Small intestine (tissue), 7 donors: ENCODE measurements around the gene RBM23. TPM values are rescaled to one million over a fixed set of nuclear protein-coding genes. Genes with fewer than 3 reads are reported as not detected.
A peak's percentile ranks its signal among the peaks of the same experiment; 100 is the strongest.

Source experiments
- DNase-seq, 2 donors: peaks; one replicate each; pipeline versions ENCODE4 v3.0.0 to v3.0.0-alpha.2; 2013
- FAIRE-seq: peaks from 2 replicates; lab custom pipeline; 2012; peaks lifted over from hg19 to GRCh38; lab: Jason Lieb, UNC
- H3K27ac ChIP-seq, 3 donors: one replicate each; pipeline ENCODE4 v1.5.1; 2013; ENCODE audit warnings: low read length in 2 of 3, mild to moderate bottlenecking in 2 of 3, control low read depth in 1 of 3, inconsistent platforms in 1 of 3, low read depth in 1 of 3, moderate library complexity in 1 of 3
- H3K27me3 ChIP-seq, 3 donors: one replicate each; pipeline ENCODE4 v1.6.1; 2013; ENCODE audit warnings: low read length in 3 of 3, inconsistent platforms in 1 of 3; ENCODE audit not compliant: control insufficient read depth in 3 of 3, insufficient read depth in 3 of 3
- H3K36me3 ChIP-seq, 3 donors: one replicate each; pipeline ENCODE4 v1.6.1; 2013; ENCODE audit warnings: low read length in 3 of 3, inconsistent platforms in 1 of 3, low read depth in 1 of 3, mild to moderate bottlenecking in 1 of 3, moderate library complexity in 1 of 3; ENCODE audit not compliant: control insufficient read depth in 3 of 3, insufficient read depth in 2 of 3
- H3K4me1 ChIP-seq, 3 donors: one replicate each; pipeline ENCODE4 v1.6.1; 2013; ENCODE audit warnings: low read length in 2 of 3, inconsistent platforms in 1 of 3, low read depth in 1 of 3, mild to moderate bottlenecking in 1 of 3, moderate library complexity in 1 of 3; ENCODE audit not compliant: control insufficient read depth in 3 of 3, insufficient read depth in 2 of 3
- H3K4me3 ChIP-seq, 3 donors: one replicate each; pipeline ENCODE4 v1.5.1; 2013; ENCODE audit warnings: low read length in 3 of 3, control low read depth in 1 of 3, inconsistent platforms in 1 of 3, low read depth in 1 of 3, mild to moderate bottlenecking in 1 of 3, moderate library complexity in 1 of 3
- H3K9me3 ChIP-seq, 2 donors: one replicate each; pipeline ENCODE4 v1.6.1; 2013; ENCODE audit warnings: low read depth in 1 of 2, low read length in 1 of 2; ENCODE audit not compliant: control insufficient read depth in 2 of 2, insufficient read depth in 1 of 2
- WGBS, 3 donors: extraction: QIAGEN DNeasy Blood & Tissue Kit; methylation state at CpG; one replicate each; pipeline ENCODE4 v1.1.7; 2013; 5-methylcytosine and 5-hydroxymethylcytosine counted together
- polyA plus RNA-seq, 4 donors: library from polyadenylated mRNA; stranded (reverse) in 3 of 4; unstranded in 1 of 4; fragments of 200-250 nt in 3 of 4; fragments of 120-200 nt in 1 of 4; gene quantifications; one replicate each; pipeline versions ENCODE4 v1.2.1 to v1.2.3, GENCODE V29; 2013
- donor health status: healthy with polysubstance abuse.
- donor health status: control.
- donor health status: control.
- donor health status: Bipolar disorder and iron deficiency.
- donor health status: healthy.

RBM23 gene
- polyA plus RNA-seq, 4 donors, result 35.8 to 77.8 (median 39.1) TPM

DNA sequence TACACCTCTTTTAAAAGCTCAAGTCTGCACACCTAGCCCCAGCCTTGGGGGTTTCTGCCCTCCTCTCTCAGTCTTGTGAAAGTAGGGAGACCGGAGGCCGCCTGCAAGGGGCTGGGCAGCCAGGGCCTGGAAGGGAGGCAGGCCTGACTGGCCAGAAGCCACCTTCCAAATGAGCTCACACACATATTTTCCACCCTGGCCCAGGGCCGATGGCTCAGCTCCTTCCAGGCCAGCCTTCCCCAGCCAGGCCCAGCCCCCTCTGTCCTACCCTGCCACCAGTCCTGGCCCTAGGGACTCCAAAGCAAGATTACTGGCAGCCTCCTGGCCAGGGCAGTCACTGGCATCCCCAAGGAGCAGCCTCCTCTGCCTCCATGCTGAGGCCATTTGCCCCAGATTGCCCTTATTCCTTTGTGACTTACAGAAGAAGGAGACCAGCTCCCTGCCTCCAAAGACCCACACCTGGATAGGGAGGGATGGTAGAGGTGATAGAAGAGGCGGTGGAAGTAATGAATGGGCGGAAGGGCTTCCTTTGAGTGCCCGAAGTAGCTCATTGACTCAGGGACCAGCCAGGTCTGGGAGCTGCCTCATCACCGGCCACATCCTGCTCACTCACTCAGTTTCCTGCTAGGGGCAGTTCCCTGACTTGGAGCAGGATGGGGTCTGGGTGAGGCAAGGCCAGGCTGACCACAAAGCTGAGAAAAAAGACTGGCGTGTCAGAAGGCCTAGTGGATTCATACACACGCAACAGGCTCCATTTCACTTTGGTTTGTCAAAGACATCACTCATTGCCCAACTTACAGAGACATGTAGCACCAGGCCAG, 67.8 kb downstream of the RBM23 start:
- peak in 1 of 2 donors; percentile 36 for DNase-seq
- Histone ChIP-seq H3K36me3 (peaks cover 0 to 26% (median 3%) of the 10 kb centered on the region in 3 donors), H3K9me3 (no peaks in the 10 kb centered on the region), H3K4me3 (no peak overlapping the region), H3K27ac (peak overlapping the region; percentile 37 to 100 (median 94)), H3K4me1 (peaks cover 0 to 57% (median 6%) of the 10 kb centered on the region in 3 donors), H3K27me3 (no peaks in the 10 kb centered on the region)
- FAIRE-seq, result no peak
- 64 to 81% (median 75%) methylated on average over 9 of the region's 9 CpGs for WGBS, 3 donors

DNA sequence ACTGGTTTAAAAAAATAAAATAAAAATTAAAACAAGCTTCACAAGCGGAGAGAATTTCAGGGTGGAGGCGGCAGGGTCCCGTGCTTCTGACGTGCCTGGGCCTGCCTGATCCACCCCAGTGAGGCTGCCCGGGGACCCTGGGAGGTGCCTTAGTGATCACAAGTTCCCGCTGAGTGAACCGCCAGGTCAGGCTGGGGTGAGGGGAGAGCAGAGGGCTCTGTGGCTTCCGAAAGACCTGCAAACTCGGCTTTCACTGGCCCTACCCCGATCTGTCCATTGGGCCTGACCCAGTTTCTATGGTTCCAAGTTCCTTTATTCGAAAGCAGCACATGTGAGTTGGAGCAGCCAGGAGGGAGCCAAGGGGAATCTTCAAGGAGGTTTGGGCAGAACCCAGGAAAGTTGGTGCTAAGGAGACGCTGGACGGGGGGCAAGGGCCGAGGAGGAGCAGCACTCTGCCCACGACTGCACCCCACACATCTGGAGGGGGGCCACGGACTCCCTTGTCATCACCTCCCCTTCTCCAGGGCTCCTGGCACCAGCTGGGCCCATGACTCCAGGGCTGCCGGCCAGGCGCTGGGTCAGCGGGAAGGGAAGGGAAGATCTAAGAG, 69.6 kb downstream of the RBM23 start:
- Histone ChIP-seq H3K27me3 (no peaks in the 10 kb centered on the region), H3K4me3 (no peak overlapping the region), H3K27ac (peak overlapping the region in 2 of 3 donors; percentile 70 to 81), H3K36me3 (peaks cover 0 to 44% (median 6%) of the 10 kb centered on the region in 3 donors), H3K9me3 (no peaks in the 10 kb centered on the region), H3K4me1 (peaks cover 0 to 50% (median 3%) of the 10 kb centered on the region in 3 donors)
- FAIRE-seq (no peak), DNase-seq (no peak)
- WGBS, 3 donors, result 56 to 85% (median 84%) methylated on average over 19 of the region's 19 CpGs

DNA sequence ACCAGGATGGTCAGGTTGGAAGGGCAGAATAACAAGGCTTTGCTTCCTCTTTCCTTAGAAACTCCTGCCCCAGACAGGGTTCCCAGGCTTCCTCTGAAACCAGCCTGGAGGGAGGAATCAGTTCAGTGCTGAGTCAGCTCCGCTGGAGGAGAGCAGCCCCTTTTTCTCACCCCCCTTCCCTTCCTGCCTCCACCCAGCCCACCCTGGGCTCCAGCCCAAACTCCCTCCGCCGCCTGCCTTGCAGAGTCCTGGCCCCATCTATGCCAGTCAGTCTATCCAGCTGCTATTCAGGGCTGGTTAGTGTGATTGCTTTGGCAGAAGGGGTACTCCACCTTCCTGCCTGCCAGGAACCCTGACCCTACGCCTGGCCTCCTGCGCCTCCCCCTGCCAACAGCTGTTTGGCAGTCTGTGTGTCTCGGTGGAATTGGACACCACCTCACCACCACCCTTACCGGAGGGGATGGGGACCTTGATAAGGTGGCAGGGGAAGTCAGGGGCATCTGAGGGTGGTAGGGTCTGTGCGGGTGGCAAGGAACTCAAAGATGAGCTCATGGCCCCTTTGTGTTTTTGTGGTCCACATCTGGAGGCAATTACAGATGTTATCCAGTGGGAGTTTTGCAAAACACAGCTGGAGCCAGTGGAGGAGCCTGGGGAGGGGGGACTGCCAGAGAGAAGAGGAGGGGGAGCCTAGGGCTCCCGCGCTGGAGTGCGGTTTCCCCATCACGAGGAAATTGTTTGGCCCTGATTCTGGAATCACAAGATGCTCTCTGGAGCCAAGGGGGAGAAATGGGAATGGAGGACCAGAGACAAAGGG, 70.4 kb downstream of the RBM23 start:
- Histone ChIP-seq H3K9me3 (no peaks in the 10 kb centered on the region), H3K27me3 (no peaks in the 10 kb centered on the region), H3K4me1 (peaks cover 0 to 46% (median 3%) of the 10 kb centered on the region in 3 donors), H3K4me3 (no peak overlapping the region), H3K36me3 (peaks cover 0 to 52% (median 6%) of the 10 kb centered on the region in 3 donors), H3K27ac (peak overlapping the region in 2 of 3 donors; percentile 70 to 81)
- FAIRE-seq, result no peak
- no peak for DNase-seq
- 32 to 65% (median 53%) methylated on average over 12 of the region's 12 CpGs for WGBS, 3 donors

DNA sequence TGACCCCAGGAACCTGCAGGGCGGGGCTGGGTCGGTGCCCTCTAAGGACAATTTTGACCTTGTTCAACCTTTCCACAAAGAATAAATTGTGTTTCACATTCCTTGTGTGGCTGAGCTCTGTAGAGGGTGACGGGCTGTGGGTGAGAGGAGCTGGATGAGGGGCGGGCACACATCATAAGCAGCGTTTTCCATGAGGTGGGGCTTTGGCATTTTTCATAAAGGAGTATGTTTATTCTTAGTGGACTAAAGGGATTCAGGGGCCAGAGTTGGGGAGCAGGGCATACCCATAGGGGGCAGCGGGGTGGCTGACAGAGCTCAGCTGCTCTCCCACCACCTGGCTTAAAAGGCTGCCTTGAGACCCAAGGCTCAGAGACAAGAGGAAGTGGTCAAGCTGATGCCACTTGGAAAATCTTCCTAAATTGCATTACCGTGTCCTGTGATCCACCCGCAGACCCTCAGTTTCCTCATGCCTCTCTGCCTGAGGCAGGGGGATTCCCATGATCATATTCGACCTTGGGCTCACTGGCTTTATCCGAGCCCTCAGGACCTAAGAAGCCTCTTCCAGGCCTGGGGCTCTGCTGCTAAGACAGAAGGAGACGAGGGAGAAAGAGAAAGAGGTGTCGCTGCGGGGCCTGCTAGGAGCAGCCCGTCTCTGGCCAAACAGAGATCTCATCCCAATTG, 71.1 kb downstream of the RBM23 start:
- no peak overlapping the region for H3K4me3 ChIP-seq
- H3K9me3 ChIP-seq, result no peaks in the 10 kb centered on the region
- no peaks in the 10 kb centered on the region for H3K27me3 ChIP-seq
- 53 to 70% (median 63%) methylated on average over 14 of the region's 14 CpGs for whole genome bisulfite sequencing, 3 donors
- DNase-seq (no peak), FAIRE-seq (no peak)
- peak overlapping the region in 2 of 3 donors; percentile 70 to 81 for H3K27ac ChIP-seq
- H3K36me3 ChIP-seq, result peaks cover 4 to 59% (median 8%) of the 10 kb centered on the region in 3 donors
- H3K4me1 ChIP-seq, result peaks cover 0 to 40% (median 3%) of the 10 kb centered on the region in 3 donors

DNA sequence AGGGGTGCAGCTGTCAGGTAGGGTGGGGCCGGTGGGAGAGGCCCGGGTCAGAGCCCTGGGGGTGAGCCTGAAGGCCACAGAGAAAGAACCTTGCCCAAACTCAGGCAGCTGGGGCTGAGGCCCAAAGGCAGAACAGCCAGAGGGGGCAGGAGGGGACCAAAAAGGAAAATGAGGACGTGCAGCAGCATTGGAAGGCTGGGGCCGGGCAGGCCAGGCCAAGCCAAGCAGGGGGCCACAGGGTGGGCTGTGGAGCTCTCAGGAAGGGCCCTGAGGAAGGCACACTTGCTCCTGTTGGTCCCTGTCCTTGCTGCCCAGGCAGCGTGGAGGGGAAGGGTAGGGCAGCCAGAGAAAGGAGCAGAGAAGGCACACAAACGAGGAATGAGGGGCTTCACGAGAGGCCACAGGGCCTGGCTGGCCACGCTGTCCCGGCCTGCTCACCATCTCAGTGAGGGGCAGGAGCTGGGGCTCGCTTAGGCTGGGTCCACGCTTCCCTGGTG, 72.1 kb downstream of the RBM23 start:
- 68 to 78% (median 73%) methylated on average over 8 to 11 of the region's 11 CpGs for WGBS, 3 donors
- peaks cover 0 to 31% (median 3%) of the 10 kb centered on the region in 3 donors for H3K4me1 ChIP-seq
- H3K4me3 ChIP-seq, result no peak overlapping the region
- H3K9me3 ChIP-seq, result no peaks in the 10 kb centered on the region
- no peaks in the 10 kb centered on the region for H3K27me3 ChIP-seq
- no peak for DNase-seq
- peaks cover 4 to 69% (median 8%) of the 10 kb centered on the region in 3 donors for H3K36me3 ChIP-seq
- FAIRE-seq, result no peak
- H3K27ac ChIP-seq, result peak overlapping the region; percentile 9 to 62 (median 11)

DNA sequence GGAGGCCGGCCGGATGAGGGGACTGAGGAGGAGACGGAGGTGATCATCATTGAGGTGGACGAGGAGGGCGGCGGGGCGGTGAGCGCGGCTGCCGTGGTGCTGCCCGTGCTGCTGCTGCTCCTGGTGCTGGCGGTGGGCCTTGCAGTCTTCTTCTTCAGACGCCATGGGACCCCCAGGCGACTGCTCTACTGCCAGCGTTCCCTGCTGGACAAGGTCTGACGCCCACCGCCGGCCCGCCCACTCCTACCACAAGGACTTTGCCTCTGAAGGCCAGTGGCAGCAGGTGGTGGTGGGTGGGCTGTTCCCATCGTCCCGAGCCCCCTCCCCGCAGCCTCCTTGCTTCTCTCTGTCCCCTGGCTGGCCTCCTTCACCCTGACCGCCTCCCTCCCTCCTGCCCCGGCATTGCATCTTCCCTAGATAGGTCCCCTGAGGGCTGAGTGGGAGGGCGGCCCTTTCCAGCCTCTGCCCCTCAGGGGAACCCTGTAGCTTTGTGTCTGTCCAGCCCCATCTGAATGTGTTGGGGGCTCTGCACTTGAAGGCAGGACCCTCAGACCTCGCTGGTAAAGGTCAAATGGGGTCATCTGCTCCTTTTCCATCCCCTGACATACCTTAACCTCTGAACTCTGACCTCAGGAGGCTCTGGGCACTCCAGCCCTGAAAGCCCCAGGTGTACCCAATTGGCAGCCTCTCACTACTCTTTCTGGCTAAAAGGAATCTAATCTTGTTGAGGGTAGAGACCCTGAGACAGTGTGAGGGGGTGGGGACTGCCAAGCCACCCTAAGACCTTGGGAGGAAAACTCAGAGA, 72.9 kb downstream of the RBM23 start:
- Histone ChIP-seq H3K9me3 (no peaks in the 10 kb centered on the region), H3K4me1 (peaks cover 0 to 22% (median 0%) of the 10 kb centered on the region in 3 donors), H3K27ac (peak overlapping the region in 2 of 3 donors; percentile 9 to 62), H3K27me3 (no peaks in the 10 kb centered on the region), H3K4me3 (no peak overlapping the region), H3K36me3 (peaks cover 4 to 75% (median 8%) of the 10 kb centered on the region in 3 donors)
- DNase-seq (no peak), FAIRE-seq (no peak)
- WGBS, 3 donors, result 84 to 89% (median 88%) methylated on average over 24 to 26 of the region's 26 CpGs

DNA sequence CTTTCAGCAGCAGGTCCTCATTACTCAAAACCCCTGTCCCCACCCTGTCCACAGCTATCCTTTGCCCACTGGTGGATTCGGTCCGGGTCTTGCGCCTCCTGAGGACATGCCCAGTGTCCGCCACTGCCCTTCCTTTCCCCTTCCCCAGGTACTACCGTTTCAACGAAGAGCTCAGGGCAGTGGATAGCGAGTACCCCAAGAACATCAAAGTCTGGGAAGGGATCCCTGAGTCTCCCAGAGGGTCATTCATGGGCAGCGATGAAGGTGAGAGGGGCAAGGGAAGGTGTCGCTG, 73.9 kb downstream of the RBM23 start:
- H3K4me1 ChIP-seq, result peaks cover 0 to 16% (median 0%) of the 10 kb centered on the region in 3 donors
- H3K4me3 ChIP-seq, result no peak overlapping the region
- H3K9me3 ChIP-seq, result no peaks in the 10 kb centered on the region
- H3K36me3 ChIP-seq, result peaks cover 4 to 83% (median 8%) of the 10 kb centered on the region in 3 donors
- WGBS, 3 donors, result 90 to 96% (median 94%) methylated on average over 9 of the region's 9 CpGs
- no peak overlapping the region for H3K27ac ChIP-seq
- H3K27me3 ChIP-seq, result no peaks in the 10 kb centered on the region
- DNase-seq (no peak), FAIRE-seq (no peak)
